ENCODE results near the gene TMEM74B. TPM values are rescaled to one million over a fixed set of nuclear protein-coding genes. Genes with fewer than 3 reads are reported as not detected.

TMEM74B gene
- total RNA-seq, 1 experiment from 2014 or later, result 4.9 TPM

- Histone ChIP-seq H3K4me1 (ENCODE audit: insufficient read depth, low read length) (peaks cover 5% of the 10 kb centered on the region; the same call in 1 of the 2 replicates), H2AFZ (ENCODE audit: low read length) (no peak overlapping the region), H3K23ac (ENCODE audit: insufficient read length, low read depth, low read length) (no peak overlapping the region), H3K9ac (ENCODE audit: extremely low read depth, insufficient read length, low read length) (no peak overlapping the region), H4K91ac (ENCODE audit: insufficient read length, low read depth, low read length) (no peak overlapping the region), H2BK120ac (ENCODE audit: low read depth, low read length, poor library complexity, severe bottlenecking) (no peak overlapping the region), H2BK5ac (ENCODE audit: insufficient read length, low read length) (no peak overlapping the region), H2BK20ac (ENCODE audit: low read depth, low read length, poor library complexity, severe bottlenecking) (no peak overlapping the region), H2BK12ac (ENCODE audit: insufficient read length, low read depth, low read length) (no peak overlapping the region), H2BK15ac (ENCODE audit: low read depth, low read length) (no peak overlapping the region), H3K4me2 (ENCODE audit: insufficient read depth, insufficient read length, low read length) (no peak overlapping the region), H4K20me1 (ENCODE audit: control insufficient read depth, insufficient read depth, insufficient read length) (no peaks in the 10 kb centered on the region), H4K5ac (ENCODE audit: insufficient read length, low read depth, low read length) (no peak overlapping the region), H3T11ph (ENCODE audit: low read length) (no peak overlapping the region), H3K79me2 (ENCODE audit: insufficient read depth, low read length) (no peaks in the 10 kb centered on the region), H3K79me1 (ENCODE audit: insufficient read depth, low read depth, low read length, poor library complexity, severe bottlenecking) (no peaks in the 10 kb centered on the region), H3K18ac (ENCODE audit: insufficient read length, low read depth, low read length) (no peak overlapping the region), H3K14ac (ENCODE audit: insufficient read depth, low read length) (no peak overlapping the region), H3K9me3 (ENCODE audit: control insufficient read depth, low read depth, low read length) (no peaks in the 10 kb centered on the region), H3K4ac (ENCODE audit: low read depth, low read length) (no peak overlapping the region), H4K8ac (replicated peaks; ENCODE audit: insufficient read length, low read depth, low read length) (no peak overlapping the region), H3K27ac (ENCODE audit: insufficient read length, low read depth, low read length) (no peak overlapping the region), H3K23me2 (ENCODE audit: insufficient read length, low read depth, low read length, poor library complexity, severe bottlenecking) (no peaks in the 10 kb centered on the region), H2AK5ac (ENCODE audit: insufficient read length, low read length) (no peak overlapping the region), H3K27me3 (ENCODE audit: insufficient read depth, low read length) (no peaks in the 10 kb centered on the region), H3K56ac (ENCODE audit: insufficient read length, low read depth, low read length) (no peak overlapping the region)
- DNase-seq, result no peak
- H3K9me3 Mint-ChIP-seq, result no peaks in the 10 kb centered on the region
- no peak for TF ChIP-seq CTCF (conservative IDR thresholded peaks at IDR 0.05)
- H3K27ac Mint-ChIP-seq, result no peak overlapping the region
- H3K4me3 Mint-ChIP-seq, result no peak overlapping the region
- no peaks in the 10 kb centered on the region for H3K36me3 Mint-ChIP-seq (ENCODE audit: insufficient read depth in 1 of 3, low read depth in 3 of 3)
- H3K4me1 Mint-ChIP-seq, result peaks cover 22 to 25% of the 10 kb centered on the region in 2 experiments
- H3K27me3 Mint-ChIP-seq (ENCODE audit: low read depth), result peaks cover 37% of the 10 kb centered on the region
- no CpG with 5 or more reads among the region's 1 CpG for WGBS (ENCODE audit: extremely low coverage, insufficient read length, low lambda C conversion rate)
Observed at GRCh38 chr20:1210501-1210900, 25.7 kb upstream of the TMEM74B start.

Data from H9 (cell line).